Activated CD4-positive, CD25-positive, alpha-beta regulatory T cell (primary cell): Measurements from ENCODE around the gene RPS21.
"Not testable (repeated sequence)": the region's sequence is repeated elsewhere in the genome, so short reads cannot be mapped to it uniquely, and the experiment has no call there.

ENCODE experiments used
- DNase-seq, 4 experiments: peaks; one replicate each; lab custom pipeline; 2025; lab: John Stamatoyannopoulos, UW

The RPS21 gene

GRCh38 chr20:62365814-62366369 lies 21.0 kb upstream of the RPS21 start:
- no peak for DNase-seq

DNA sequence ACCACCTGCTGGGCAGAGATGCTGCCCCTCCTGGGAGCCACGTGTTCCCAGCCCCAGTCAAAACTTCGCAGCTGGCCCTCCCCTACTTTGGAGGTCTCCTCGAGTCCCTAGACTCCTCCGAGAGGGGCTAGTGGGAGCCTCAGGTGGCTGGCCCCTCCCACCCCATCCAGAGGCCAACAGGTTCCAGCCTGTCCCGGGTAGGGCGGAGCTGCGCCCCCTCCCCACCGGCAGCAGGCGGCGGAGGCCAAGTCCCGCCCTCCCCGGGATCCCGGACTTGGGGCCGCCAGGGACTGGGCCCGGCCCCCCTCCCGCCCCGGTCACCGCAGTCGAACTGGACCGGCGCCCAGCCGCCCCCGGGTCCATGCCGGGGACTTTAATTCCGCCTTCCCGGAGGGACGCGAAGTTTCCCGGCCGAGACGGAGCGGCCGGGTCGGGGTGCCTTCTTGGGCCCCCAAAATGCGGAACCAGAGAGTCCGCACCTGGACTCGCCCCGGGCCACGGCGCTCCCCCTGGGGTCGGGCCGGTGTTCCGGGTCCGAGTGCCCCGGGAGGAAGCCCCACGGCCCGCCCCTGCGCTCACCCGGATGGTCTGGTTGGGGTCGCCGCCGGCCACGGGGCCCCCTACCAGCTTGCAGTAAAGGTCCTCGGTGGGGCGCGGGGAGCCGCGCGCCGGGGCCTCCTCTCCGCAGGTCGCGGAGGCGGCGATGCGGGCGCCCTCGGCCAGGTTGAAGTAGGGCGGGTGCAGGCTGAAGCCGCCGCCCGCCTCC lies 20.4 kb upstream of the RPS21 start:
- no peak for DNase-seq

DNA sequence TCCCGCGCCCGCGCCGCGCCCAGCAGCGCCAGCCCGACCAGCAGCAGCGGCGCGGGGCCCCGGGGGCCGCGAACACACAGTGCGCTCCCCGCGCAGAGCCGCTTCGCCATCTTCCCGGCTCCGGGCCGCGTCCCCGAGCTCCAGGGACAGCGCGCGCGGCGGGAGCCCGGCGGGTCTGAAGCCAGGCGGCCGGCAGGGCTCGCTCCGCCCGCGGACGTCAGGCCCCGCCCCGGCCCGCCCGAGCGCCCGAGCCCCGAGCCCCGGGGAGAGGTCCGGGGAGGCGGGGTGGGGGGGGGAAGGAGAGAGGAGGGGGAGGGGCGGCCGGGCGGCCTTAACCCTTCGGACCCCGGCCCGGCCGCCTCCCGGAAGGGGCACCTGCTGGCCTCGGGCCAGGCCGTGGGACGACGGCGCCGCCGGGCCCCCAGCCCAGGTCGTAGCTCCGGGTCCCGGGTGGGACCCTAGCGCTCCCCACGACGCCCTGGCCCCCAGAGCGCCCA lies 19.7 kb upstream of the RPS21 start, which contains the start of gene LAMA5:
Gene LAMA5, minus strand, starts transcription at position 177 of the 497 bp plus-strand sequence. Its CDS starts 67 bp downstream, at position 110.
- DNase-seq, result no peak

- DNase-seq, result no peak
Observed at GRCh38 chr20:62367633-62368391, 19.1 kb upstream of the RPS21 start.

DNA sequence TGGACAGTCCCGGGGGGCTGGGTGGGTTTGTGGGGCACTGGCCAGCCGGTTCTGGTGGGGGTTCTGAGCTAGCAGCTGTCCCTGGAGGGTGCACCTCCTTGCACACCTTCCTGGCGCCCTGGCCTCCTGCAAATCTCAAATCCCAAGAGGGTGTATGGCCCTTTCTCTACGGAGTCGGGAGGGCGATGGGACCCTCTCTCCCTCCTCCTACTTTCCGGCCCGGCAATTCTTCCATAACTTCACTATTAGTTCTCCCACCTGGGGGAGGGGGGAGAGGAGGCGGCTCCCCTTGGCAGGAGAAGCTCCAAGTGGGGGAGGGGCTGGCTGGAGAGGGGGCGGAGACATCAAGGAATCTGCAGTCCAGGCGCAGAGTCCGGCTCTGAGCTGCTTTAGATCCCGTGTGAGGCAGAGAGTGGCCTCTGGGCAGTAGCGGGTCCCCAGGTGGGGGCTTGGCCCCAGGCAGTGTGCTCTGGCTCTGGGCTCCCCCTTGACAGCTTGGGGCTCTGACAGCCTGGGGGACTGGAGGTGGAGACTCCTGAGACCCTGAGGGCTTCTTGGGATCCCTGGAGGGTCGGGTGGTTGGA lies 18.4 kb upstream of the RPS21 start:
- DNase-seq, result no peak

- DNase-seq, result no peak
Observed at GRCh38 chr20:62368976-62369814, 17.7 kb upstream of the RPS21 start.

DNA sequence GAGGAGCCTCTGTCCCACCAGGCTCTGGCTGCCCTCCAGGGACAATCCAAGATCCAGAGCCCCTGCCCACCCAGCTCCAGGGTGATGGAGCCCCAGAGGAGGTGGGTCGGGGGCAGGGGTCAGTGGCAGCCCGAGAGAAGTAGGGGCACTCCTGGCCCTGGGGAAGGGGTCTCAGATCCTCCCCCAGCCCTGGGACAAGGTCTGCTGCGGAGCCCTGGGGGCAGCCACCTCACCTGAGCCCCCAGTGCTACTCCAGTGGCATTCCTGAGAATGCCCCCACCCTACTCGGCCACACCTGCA lies 17.1 kb upstream of the RPS21 start:
- no peak for DNase-seq

DNA sequence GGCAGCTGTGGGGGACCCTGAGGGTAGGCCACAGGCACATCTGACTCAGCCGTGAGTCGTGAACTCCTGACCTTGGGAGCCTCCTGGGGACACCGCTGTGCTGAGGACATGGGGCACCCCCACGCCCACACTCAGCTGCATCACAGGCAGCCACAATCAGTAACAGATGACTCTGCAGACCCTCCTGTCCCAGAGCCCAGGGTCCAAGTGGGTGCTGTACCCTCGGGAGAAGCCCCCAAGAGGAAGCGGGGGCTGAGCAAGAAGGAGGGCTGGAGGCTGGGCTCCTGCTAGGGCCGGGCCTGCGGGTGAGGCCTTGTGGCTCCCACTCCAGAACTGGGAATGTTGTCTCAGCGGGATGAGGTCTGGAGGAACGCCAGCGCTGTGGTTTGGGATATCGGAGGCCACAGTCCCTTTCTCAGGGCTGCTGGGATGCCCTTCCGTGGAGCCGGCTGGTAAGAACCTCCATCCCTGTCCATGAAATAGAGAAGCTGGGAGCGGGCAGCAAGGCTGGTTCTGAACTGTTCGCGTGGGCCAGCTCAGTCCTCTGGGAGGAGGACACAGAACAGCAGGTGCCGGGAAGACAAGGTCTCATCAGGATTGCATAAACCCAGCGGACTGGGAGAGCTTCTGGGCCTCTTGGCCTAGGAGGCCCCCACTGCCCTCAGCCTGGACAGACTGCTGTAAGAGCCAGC lies 16.6 kb upstream of the RPS21 start:
- no peak for DNase-seq

DNA sequence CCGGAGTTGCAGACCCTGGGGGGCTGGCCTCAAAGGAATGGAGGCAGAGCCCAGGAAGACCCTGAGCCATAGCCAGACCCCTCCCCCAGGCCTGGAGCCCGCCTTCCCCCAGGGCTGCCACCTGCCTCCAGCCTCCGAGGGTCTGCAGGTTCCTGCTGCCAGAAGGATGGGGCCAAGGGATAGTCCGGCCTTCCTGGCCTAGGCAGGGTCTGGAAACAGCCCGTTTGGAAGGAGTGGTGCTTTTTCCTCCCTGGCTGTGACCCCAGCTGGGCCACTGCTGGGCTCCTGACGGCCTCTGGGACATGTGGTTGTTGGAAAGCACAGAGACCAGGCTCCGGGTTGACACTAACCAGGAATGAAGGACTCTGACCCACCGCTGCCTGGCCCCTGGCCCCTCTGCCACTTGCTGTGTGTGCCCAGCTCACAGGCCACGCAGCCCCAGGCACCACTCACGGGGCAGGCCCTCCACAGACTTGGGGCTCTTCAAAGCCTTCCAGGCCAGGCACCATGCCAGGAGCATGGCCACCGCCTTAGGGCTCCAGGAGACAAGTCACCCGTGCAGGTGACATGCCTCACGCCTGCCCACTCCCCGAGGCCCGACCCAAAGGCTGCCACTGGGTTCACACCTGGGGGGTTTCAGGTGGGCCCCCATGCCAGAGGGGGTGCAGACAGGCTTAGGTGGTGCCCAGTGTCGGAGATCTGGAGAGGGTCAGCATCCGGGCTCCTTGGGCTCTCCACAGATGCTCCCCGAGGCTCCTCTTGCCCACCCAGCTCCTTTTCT lies 15.9 kb upstream of the RPS21 start:
- no peak for DNase-seq

- no peak for DNase-seq
Observed at GRCh38 chr20:62371588-62372041, 15.3 kb upstream of the RPS21 start.

DNA sequence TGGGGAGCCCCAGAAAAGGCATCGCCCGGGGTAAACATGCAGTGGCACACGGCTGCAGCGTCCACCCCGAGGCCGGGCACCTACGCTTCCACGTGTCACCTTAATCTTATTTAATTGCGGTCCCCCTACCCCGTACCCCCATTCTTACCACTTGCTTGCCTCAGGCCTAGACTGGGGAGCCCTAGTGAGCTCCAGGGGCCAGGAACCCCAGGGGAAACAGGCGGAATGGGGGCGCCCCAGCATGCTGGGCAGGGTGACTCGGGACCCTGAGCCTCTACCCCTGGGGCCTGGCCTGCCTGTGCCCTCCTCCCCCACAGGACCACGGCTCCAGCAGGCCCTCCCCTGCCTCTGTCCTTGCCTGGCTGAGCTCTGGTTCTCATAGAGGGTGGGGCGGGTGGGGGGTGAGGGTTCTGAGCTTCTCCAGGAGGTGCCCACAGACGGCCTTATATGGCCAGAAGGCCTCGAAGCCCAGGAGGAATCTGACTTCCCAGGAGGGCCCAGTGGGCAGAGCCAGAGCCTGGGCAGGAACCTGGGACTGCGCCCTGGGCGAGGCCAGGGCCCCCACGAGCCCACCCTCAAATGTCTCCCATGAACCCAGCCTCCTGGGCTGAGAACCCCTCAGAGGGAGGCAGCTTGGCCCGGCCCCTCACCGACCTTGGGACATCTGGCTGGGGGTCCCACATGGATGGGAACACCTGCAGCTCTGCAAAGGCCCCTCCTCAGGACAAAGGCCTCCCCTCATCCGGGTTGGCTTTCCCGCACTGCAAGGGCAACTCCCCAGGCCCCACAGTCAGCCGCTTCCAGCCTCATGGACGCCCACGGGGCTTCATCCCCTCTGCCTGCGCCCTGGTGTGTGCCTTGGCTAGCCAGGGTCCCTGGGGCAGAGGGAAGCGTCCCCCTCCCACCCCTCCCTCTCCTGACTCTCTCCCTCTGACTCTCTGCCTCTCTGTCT lies 14.6 kb upstream of the RPS21 start:
- DNase-seq, result no peak

- not testable (repeated sequence) for DNase-seq
Observed at GRCh38 chr20:62373631-62374179, 13.2 kb upstream of the RPS21 start.

DNA sequence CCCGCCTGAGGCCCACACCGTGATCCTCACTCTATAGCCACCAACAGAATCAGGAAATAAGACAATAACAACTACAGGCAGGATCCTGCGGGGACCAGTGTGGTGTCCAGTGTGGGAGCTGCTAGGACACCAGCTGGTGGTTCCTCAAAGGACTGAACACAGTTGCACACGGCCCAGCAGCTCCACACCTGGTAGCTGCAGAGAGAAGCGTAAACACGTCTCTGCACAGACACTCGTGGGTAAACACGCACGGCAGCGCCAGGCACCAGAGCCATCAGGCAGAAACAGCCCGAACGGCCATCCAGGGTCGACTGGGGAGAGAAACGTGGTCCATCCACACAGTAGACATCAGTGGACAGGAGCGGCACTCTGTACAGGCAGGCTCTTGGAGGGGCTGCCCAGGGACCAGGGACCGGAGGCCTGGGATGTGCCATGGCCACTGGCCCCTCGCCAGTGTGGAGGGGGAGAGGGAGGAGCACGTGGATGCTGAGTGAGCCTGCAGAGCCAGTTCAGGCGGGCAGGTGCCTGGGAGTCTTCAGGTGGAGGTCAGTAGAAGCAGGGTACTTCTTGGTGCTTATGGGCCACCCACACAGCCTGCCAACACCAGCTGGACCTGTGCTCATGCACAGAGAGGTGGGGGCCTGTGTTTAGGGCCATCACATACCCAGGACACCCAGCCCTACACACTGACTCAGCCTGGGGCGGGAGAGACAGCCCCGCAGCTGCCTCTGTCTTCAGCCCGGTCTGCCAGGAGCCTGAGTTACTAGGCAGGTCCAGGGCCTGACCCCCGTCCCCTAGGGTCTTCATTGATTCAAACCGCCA lies 12.4 kb upstream of the RPS21 start:
- no peak for DNase-seq

DNA sequence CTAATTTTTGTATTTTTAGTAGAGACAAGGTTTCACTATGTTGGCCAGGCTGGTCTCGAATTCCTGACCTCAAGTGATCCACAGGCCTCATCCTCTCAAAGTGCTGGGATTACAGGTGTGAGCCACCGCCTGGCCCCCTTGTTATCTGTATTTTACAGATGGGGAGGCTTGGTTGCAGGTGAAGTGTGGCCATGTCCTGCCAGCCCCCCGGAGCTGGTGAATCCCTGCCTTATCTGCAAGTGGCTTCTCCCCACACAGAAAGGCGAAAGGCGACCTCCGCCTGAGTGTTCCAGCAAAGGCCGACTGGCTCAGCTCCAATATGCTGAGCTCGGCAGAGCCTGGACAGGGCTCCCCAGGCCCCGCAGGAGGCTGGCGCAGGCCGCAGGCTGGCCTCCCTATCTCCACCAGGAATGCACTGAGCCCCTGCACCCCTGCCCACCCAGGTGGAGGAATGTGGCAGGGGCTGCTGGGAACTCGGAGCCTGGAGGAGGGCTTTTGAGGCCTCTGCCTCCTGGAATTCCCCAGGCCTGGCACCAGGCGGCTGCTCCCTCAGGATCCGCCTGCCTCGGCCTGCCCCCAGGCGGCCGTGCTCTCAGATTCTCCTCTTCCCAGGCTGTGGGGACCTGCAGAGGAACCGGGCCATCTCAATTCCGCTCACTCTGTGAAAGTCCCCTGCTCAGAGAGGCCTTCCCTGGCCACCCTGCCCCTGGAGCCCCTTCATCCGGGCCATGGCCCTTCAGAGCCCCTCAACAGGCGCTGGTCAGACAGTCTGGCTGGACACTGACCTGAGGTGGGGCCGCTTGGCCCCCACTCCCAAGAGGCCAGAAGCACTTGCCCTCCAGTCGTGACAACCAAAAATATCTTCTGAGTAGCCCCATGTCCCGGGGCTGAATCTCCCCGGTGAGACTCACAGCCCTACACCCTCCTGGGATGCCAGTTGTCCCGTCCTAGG lies 10.5 kb upstream of the RPS21 start:
- no peak for DNase-seq

GRCh38 chr20:62377064-62377461 lies 9.8 kb upstream of the RPS21 start:
- DNase-seq, result no peak

GRCh38 chr20:62377615-62378178 lies 9.2 kb upstream of the RPS21 start:
- DNase-seq, result no peak
